Suprapubic skin (tissue), 3 donors: ENCODE measurements around the gene OR3A3.

Experiments used
- CTCF ChIP-seq, 2 donors: fragments of 200-600 bp in 1 of 2; fragments of 450-650 bp in 1 of 2; sonication (generic) in 1 of 2; IDR thresholded peaks; one replicate each; pipeline ENCODE4 v1.5.1; 2016 to 2019; ENCODE audit warnings: antibody characterized with exemption in 2 of 2, mild to moderate bottlenecking in 1 of 2, moderate library complexity in 1 of 2
- EP300 ChIP-seq: sonication (generic); formaldehyde crosslinking; IDR thresholded peaks from one replicate; pipeline ENCODE4 v1.6.1; 2017; ENCODE audit warnings: antibody characterized with exemption

- TF ChIP-seq CTCF (IDR thresholded peaks at IDR 0.05), result no peak
- TF ChIP-seq EP300, result no peak
These were observed 58.4 kb downstream of the OR3A3 start for GRCh38 chr17:3469529-3469928.
